ENCODE data around the gene RPTN.

The RPTN gene

GRCh38 chr1:152170287-152170905, 11.4 kb upstream of the RPTN start:
- no peaks in the 10 kb centered on the region for H3K9me3 ChIP-seq (ENCODE audit: insufficient read depth, low read length)
- DNase-seq (ENCODE audit: low read depth, low spot score): no peak
- no peak overlapping the region for H3K9ac ChIP-seq (ENCODE audit: insufficient read length, low read depth)

GRCh38 chr1:152169366-152170025, 10.5 kb upstream of the RPTN start:
- Histone ChIP-seq H3K36me3 (ENCODE audit: insufficient read depth, insufficient read length, low read length) (no peaks in the 10 kb centered on the region), H3K27me3 (ENCODE audit: insufficient read depth, insufficient read length) (no peaks in the 10 kb centered on the region), H3K4me1 (ENCODE audit: insufficient read depth, insufficient read length) (no peaks in the 10 kb centered on the region), H3K9me3 (ENCODE audit: insufficient read depth, low read length) (no peaks in the 10 kb centered on the region), H3K9ac (ENCODE audit: insufficient read length, low read depth) (no peak overlapping the region), H3K4me3 (ENCODE audit: insufficient read length, low read depth) (no peak overlapping the region)
- TF ChIP-seq SUZ12 (IDR thresholded peaks at IDR 0.05; ENCODE audit: extremely low read depth, insufficient read depth, insufficient read length) (no peak), YY1 (IDR thresholded peaks at IDR 0.05; ENCODE audit: insufficient read depth, insufficient read length) (no peak), ZNF274 (IDR thresholded peaks at IDR 0.05; ENCODE audit: low read depth, low read length) (no peak)
- DNase-seq (ENCODE audit: low read depth, low spot score): no peak

More at GRCh38 chr1:152170287-152170905, 11.4 kb upstream of the RPTN start:
- Histone ChIP-seq H3K4me3 (ENCODE audit: insufficient read length, low read depth) (no peak overlapping the region), H3K36me3 (ENCODE audit: insufficient read depth, insufficient read length, low read length) (no peaks in the 10 kb centered on the region), H3K4me1 (ENCODE audit: insufficient read depth, insufficient read length) (no peaks in the 10 kb centered on the region), H3K27me3 (ENCODE audit: insufficient read depth, insufficient read length) (no peaks in the 10 kb centered on the region)
- TF ChIP-seq YY1 (IDR thresholded peaks at IDR 0.05; ENCODE audit: insufficient read depth, insufficient read length) (no peak), ZNF274 (IDR thresholded peaks at IDR 0.05; ENCODE audit: low read depth, low read length) (no peak), SUZ12 (IDR thresholded peaks at IDR 0.05; ENCODE audit: extremely low read depth, insufficient read depth, insufficient read length) (no peak)

- no peak overlapping the region for H3K9ac ChIP-seq (ENCODE audit: insufficient read length, low read depth)
- H3K9me3 ChIP-seq (ENCODE audit: insufficient read depth, low read length): no peaks in the 10 kb centered on the region
- H3K27me3 ChIP-seq (ENCODE audit: insufficient read depth, insufficient read length): no peaks in the 10 kb centered on the region
- no peaks in the 10 kb centered on the region for H3K4me1 ChIP-seq (ENCODE audit: insufficient read depth, insufficient read length)
- no peak for TF ChIP-seq ZNF274 (IDR thresholded peaks at IDR 0.05; ENCODE audit: low read depth, low read length)
- H3K4me3 ChIP-seq (ENCODE audit: insufficient read length, low read depth): no peak overlapping the region
- DNase-seq (ENCODE audit: low read depth, low spot score): no peak
- H3K36me3 ChIP-seq (ENCODE audit: insufficient read depth, insufficient read length, low read length): no peaks in the 10 kb centered on the region
Observed at GRCh38 chr1:152168535-152168868, 9.5 kb upstream of the RPTN start.

GRCh38 chr1:152167835-152168534, 9.0 kb upstream of the RPTN start:
- H3K4me3 ChIP-seq (ENCODE audit: insufficient read length, low read depth): no peak overlapping the region
- no peak for DNase-seq (ENCODE audit: low read depth, low spot score)
- H3K4me1 ChIP-seq (ENCODE audit: insufficient read depth, insufficient read length): no peaks in the 10 kb centered on the region

GRCh38 chr1:152166966-152167365, 7.9 kb upstream of the RPTN start:
- DNase-seq (ENCODE audit: low read depth, low spot score): no peak
- no peaks in the 10 kb centered on the region for H3K9me3 ChIP-seq (ENCODE audit: insufficient read depth, low read length)
- no peak overlapping the region for H3K9ac ChIP-seq (ENCODE audit: insufficient read length, low read depth)
- H3K27me3 ChIP-seq (ENCODE audit: insufficient read depth, insufficient read length): no peaks in the 10 kb centered on the region
- H3K36me3 ChIP-seq (ENCODE audit: insufficient read depth, insufficient read length, low read length): no peaks in the 10 kb centered on the region
- H3K4me3 ChIP-seq (ENCODE audit: insufficient read length, low read depth): no peak overlapping the region
- TF ChIP-seq ZNF274 (IDR thresholded peaks at IDR 0.05; ENCODE audit: low read depth, low read length) (no peak), YY1 (IDR thresholded peaks at IDR 0.05; ENCODE audit: insufficient read depth, insufficient read length) (no peak), SUZ12 (IDR thresholded peaks at IDR 0.05; ENCODE audit: extremely low read depth, insufficient read depth, insufficient read length) (no peak)
- H3K4me1 ChIP-seq (ENCODE audit: insufficient read depth, insufficient read length): no peaks in the 10 kb centered on the region

More at GRCh38 chr1:152167835-152168534, 9.0 kb upstream of the RPTN start:
- no peak overlapping the region for H3K9ac ChIP-seq (ENCODE audit: insufficient read length, low read depth)
- no peaks in the 10 kb centered on the region for H3K9me3 ChIP-seq (ENCODE audit: insufficient read depth, low read length)
- H3K27me3 ChIP-seq (ENCODE audit: insufficient read depth, insufficient read length): no peaks in the 10 kb centered on the region
- H3K36me3 ChIP-seq (ENCODE audit: insufficient read depth, insufficient read length, low read length): no peaks in the 10 kb centered on the region
- TF ChIP-seq ZNF274 (IDR thresholded peaks at IDR 0.05; ENCODE audit: low read depth, low read length) (no peak), YY1 (IDR thresholded peaks at IDR 0.05; ENCODE audit: insufficient read depth, insufficient read length) (no peak), SUZ12 (IDR thresholded peaks at IDR 0.05; ENCODE audit: extremely low read depth, insufficient read depth, insufficient read length) (no peak)

GRCh38 chr1:152165286-152166077, 6.5 kb upstream of the RPTN start:
- Histone ChIP-seq H3K9ac (ENCODE audit: insufficient read length, low read depth) (no peak overlapping the region), H3K4me1 (ENCODE audit: insufficient read depth, insufficient read length) (no peaks in the 10 kb centered on the region), H3K4me3 (ENCODE audit: insufficient read length, low read depth) (no peak overlapping the region), H3K36me3 (ENCODE audit: insufficient read depth, insufficient read length, low read length) (no peaks in the 10 kb centered on the region), H3K27me3 (ENCODE audit: insufficient read depth, insufficient read length) (no peaks in the 10 kb centered on the region), H3K9me3 (ENCODE audit: insufficient read depth, low read length) (no peaks in the 10 kb centered on the region)
- DNase-seq (ENCODE audit: low read depth, low spot score): no peak
- TF ChIP-seq ZNF274 (IDR thresholded peaks at IDR 0.05; ENCODE audit: low read depth, low read length): no peak
- TF ChIP-seq YY1 (IDR thresholded peaks at IDR 0.05; ENCODE audit: insufficient read depth, insufficient read length): no peak
- TF ChIP-seq SUZ12 (IDR thresholded peaks at IDR 0.05; ENCODE audit: extremely low read depth, insufficient read depth, insufficient read length): no peak

Measured in NT2/D1 (cell line).